NCI-H748 (cell line): Measurements from ENCODE around the gene BOLL.
A peak's percentile ranks its signal among the peaks of the same experiment; 100 is the strongest.
"Not testable (repeated sequence)": the region's sequence is repeated elsewhere in the genome, so short reads cannot be mapped to it uniquely, and the experiment has no call there.

ENCODE experiments used
- DNase-seq: peaks from one replicate; lab custom pipeline; 2025; ENCODE audit not compliant: unreplicated experiment; lab: John Stamatoyannopoulos, UW

Gene BOLL

GRCh38 chr2:197799068-197799467 is 13.9 kb upstream of the BOLL start:
- peak; percentile 63 for DNase-seq

- no peak for DNase-seq
Observed at GRCh38 chr2:197798187-197798586, 13.1 kb upstream of the BOLL start.

DNA sequence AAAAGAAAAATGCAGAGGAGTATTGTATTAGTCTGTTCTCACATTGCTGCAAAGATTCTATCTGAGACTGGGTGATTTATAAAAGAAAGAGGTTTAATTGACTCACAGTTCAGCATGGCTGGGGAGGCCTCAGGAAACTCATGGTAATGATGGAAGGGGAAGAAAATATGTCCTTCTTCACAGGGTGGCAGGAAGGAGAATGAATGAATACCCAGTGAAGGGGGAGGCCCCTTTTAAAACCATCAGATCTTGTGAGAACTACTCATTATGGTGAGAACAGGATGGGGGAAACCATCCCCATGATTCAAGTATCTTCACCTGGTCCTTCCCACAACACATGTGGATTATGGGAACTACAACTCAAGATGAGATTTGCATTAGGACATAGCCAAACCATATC is 10.2 kb upstream of the BOLL start:
- no peak for DNase-seq

DNA sequence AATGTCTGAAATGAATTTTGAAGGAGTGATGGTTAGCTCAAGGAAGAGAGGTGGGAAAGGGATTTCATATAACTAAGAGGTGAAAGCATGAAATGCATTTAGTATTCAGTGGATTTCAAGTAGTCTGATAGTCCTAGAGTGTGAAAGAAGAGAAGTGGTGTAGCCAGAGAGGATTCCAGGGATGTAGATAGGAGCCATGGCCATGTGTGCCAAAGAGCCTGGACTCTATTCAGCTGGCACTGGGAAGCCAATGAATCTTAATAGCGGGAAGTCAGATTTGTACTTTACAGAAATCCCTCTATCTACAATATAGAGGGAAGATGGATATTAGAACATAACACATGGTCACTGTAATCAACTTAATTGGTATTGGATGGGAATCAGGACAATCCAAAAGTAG is 8.3 kb upstream of the BOLL start:
- DNase-seq = no peak

DNA sequence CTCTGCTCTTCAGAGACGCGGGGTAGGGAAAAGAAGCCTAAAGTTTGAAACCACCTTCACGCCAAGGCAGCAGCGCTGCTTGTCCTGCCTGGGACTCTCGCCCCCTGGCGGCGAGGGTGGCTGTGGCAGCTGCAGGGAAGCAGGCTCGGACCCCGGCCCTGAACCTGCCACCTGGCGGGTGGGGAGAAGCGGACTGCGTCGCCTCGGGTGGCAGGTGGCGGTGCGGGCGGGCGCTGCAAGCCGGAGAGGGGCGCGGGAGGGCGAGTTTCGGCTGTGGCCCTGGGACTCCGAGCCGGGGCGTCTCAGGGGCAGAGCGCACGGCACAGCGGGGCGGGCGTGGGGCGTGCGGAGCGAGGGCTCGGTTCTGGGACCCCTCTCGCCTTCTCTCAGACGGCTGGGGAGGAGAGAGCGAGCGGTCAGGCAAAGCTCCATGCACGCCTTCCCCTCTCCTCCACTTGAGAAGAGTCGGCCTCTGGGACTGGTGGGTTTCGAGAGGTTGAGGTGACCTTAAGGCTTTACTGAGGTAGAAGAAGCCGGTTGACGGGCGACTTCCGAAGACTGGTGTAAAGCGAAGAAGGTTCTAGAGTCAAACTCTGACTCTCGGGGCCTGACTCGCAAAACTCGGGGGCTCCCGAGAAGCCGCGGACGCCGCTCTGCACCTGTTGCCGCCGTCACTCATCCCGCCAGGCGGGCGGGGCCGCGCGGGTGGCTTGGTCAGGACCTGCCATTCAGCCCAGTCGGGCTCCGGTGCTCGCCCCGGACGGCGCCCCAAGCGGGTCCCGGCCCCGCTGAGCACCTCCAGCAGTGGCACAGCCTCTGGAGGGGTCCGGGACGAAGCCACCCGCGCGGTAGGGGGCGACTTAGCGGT is 1.1 kb upstream of the BOLL start:
- DNase-seq = peak; percentile 70

- DNase-seq = no peak
Observed at GRCh38 chr2:197782126-197782525, 3.0 kb downstream of the BOLL start.

DNA sequence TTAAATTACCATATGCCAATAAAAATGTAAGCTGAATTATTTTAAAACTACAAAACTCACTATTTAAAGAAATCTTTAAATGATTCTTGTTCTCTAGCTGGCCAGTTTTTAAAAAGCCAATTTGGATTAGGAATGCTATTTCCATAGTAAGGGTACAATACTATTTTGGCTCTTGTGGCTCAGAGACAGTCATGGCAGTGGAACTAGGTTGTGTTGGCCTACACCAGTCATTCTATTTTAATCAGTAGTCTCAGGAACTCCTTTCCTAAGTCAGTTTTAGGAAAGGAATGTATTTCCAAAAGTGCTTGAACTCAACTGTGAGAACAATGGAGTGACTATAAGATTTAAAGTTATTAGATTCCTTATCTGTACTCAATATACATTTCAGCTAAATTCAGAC is 5.9 kb downstream of the BOLL start:
- DNase-seq = no peak

DNA sequence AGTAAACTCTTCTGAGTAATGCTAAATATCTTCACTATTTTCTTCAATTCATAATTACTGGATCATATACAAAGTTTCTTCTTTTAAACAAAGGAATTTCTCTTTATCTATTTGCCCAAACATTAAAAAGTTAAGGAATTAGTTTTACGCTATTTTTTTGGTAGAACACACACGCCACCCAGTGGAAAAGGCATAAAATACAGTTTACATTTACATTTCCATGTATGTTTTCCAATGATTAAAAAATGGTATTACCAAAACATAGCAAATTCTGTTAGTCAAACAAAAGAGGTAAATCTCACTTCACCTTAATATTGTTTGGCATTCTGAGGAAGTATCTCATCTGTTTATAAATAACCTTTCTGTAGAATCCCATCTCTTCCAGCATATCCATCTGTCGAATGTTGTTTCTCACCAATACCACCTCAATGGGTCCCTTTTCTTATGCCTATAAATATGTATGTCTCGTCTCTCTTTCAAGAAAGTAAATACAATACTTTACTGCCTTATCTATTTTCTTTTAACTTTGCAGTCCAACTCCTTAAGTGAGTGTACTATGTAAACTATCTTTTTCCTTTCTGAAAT is 7.2 kb downstream of the BOLL start:
- peak; percentile 30 for DNase-seq

DNA sequence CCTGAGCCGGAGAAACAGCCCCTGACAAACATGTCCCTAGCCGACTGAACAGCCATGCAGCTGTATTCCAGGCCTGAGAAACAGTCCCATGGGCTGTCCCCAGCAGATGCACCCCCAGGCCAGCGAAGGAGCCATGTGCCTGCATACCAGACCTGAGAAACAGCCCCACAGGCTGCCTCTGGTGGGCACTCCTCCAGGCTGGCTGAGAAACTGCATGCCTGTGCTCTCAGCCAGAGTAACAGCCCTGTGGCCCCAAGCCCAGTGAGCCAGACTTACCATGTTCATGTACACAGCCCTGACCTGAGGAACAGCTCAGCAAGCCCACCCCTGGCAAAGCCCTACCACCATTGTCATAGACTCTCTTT is 24.8 kb downstream of the BOLL start:
- DNase-seq = no peak

DNA sequence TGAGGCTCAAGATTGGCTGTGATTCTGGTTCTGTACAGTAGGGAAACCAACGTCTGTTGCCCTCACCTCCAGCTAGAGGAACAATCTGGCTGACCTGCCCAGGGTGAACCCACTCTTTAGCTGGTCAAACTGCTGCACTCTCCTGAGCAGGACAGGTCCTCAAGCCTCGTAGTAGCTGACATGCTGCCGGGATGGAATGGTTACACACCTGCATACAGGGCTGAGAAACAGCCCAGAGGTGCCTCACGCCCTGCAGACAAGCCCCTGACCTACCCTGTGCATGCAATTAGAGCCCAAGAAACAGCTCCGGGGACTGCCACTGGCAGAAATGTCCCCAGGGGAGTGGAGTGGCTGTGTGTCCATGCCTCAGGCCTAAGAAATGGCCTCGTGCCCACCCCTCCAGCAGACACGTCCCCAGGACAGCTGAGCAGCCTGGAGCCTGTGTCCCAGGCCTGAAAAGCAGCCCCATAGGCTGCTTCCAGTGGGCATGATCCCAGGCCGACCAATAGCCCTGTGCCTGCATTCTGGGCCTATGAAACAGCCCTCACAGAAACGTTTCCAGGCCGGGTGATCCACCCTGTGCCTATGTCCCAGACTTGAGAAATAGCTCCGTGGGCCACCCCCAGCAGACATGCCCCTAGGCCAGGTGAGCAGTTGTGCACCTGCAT is 25.4 kb downstream of the BOLL start:
- DNase-seq = no peak

DNA sequence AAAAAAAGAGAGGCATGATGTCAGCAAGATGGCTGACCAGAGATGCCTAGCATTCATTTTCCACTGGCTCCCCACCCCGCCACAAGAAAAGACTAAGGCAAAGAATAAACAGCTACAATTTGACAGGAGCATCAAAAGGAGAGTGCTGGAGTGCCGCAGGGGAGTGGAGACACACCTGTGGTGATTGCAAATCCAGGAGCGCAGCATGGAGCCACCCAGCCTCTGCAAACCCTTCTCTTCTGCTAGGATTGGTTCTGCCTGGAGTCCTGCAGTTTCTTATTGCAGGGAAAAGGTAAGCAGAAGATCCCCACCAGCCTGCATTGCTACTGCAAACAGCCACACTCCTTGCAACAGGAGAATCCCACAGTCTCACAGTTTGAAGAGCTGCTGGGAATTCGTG is 26.1 kb downstream of the BOLL start:
- no peak for DNase-seq

DNA sequence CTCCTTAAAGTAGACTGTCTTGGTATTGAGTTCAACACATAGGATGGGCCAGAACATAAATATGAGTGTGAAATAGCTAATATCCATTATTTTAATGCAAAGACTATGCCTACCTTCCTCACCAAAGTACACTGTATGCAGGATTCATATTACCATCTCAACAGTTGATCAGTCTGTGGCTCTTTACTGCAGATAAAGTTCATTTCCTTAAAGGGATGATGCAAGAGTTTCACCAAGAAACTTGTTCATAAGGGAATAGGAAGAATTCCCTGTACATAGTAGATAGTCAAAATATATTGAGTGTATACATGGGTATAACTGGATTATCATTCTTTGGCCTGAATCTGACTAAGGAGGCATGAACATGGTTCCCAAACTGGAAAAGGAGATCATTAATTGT is 44.9 kb downstream of the BOLL start:
- no peak for DNase-seq

- DNase-seq = peak; percentile 53
Observed at GRCh38 chr2:197728555-197729544, 56.3 kb downstream of the BOLL start.

GRCh38 chr2:197727011-197727410 is 58.1 kb downstream of the BOLL start:
- no peak for DNase-seq

DNA sequence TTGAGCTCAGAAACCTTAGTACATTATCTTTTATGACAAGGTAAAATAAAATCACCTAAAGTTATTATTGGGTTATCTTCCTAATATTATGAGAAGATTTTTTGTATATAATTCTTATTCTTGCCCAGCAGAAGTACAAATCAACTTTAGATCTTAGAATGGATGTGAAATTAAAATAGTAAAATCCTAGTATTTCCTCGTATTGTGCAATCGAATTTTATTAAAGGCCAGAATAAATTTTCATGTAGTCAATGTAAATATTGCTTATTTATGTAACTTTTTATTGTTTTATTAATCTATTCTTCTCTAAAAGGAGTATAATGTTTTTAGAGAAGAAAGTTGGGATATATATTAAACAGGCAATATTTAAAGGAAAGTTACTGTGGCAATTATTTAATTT is 67.3 kb downstream of the BOLL start:
- DNase-seq = no peak

- DNase-seq = no peak
Observed at GRCh38 chr2:197713271-197713670, 71.8 kb downstream of the BOLL start.

DNA sequence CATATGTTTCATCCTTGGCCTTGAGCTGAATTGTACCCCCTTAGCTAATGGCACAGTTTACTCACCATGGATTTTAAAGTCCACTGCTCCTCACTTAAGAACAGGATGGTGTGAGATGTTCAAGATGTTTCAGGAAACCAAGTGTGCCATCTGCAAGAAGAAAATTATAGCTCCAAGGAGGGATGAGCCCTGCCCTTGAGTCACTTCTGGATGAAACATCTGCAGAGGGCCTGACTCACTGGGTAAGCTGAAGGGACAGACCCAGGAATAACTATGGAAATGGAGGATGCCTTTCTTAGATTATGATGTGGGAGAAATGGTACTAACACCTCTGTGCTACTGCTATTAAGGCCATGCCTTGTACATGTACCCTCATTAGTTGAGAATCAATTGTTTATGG is 73.5 kb downstream of the BOLL start:
- no peak for DNase-seq

GRCh38 chr2:197710424-197711042 is 74.6 kb downstream of the BOLL start:
- no peak for DNase-seq

GRCh38 chr2:197709140-197709539 is 76.0 kb downstream of the BOLL start:
- DNase-seq = not testable (repeated sequence)

DNA sequence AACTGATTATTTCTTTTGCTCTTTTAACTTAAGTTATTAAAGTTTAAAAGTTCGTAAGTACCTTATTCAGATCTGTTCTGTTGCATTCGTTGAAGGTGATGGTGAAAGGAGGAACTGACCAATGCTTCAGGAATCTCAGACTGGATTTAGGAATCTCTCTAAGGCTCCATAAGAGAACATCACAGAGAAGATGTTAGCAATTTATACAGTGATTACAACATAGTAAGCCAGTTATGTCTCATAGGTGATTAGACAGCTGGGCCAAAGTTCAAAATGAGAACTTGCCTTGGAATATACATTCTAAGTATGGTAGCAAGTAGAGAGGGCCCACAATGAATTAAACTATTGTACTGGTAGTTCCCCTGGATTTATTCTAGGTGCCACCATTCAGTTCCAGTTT is 76.8 kb downstream of the BOLL start:
- no peak for DNase-seq
